DMS153 (cell line): ENCODE measurements around the gene PLD6.
"Not testable (repeated sequence)": the region's sequence is repeated elsewhere in the genome, so short reads cannot be mapped to it uniquely, and the experiment has no call there.

ENCODE experiments used
- DNase-seq: peaks from one replicate; lab custom pipeline; 2025; lab: John Stamatoyannopoulos, UW

Gene PLD6

DNA sequence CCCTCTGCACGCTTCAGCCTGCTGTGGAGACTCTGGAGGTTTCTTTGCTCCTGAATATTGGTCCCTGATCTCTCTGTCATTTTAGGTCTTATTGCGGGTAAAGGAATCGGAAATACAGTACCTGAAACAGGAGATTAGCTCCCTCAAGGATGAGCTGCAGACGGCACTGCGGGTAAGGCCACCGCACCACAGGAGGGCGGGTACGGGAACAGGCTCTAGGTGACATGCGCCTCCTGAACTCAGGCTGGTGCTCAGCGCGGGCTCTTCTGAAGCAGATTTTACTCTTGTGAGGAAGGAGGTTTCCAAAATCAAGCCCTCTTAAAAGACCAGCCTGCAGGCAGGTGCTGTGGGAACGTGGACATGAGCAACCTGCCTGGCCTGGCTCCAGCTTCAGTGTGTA lies 29.8 kb downstream of the PLD6 start:
- no peak for DNase-seq

DNA sequence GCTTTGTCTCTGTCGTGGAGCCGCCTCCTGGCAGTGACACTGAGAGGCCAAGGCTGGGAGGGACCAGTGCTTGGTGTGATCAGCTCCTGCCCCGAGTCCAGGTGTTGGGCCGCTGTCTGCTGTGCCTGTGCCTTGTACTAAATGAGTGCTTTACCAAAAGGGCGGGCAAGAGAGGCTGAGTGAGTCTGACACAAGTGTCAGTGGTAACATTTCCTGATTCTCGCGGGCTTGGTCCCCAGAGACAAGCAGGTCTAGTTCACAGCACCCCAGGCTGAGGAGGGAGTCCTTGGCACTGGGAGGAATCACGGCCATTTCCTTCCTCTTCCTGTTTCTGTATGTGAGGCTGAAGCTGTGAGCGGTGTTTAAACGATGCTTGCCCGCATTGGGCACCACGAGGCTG lies 30.2 kb downstream of the PLD6 start:
- no peak for DNase-seq

DNA sequence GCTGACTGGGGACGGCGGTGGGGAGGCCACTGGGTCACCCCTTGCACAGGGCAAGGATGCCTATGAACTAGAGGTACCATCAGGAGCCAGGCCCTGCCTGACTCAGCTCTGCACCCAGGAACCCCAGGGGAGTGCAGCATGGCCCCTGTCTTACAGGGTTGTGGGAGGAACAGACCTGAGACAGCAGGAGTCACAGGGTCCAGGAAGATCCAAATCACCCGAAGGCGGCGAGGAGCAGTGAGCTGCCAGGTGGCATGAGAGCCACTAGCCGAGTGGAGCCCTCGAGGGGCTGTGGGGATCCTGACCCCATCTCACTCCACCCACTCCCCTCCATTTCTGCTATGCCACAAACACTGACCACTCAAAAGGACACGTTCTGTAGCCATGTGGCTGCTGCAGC lies 30.8 kb downstream of the PLD6 start:
- no peak for DNase-seq

DNA sequence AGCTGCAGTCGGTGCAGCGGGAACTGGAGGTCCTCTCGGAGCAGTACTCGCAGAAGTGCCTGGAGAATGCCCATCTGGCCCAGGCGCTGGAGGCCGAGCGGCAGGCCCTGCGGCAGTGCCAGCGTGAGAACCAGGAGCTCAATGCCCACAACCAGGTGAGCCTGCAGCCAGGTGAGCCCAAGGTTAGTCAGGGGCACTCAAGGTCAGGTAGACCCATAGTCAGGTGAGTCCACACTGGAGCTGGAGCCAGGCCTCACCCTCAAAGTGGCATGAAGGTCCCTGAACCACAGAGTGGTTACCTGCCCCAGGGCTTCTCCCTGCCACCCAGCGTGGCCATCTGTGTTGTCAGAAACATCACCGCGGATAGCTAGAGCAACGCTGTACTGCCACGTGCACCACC lies 32.2 kb downstream of the PLD6 start:
- DNase-seq = no peak

DNA sequence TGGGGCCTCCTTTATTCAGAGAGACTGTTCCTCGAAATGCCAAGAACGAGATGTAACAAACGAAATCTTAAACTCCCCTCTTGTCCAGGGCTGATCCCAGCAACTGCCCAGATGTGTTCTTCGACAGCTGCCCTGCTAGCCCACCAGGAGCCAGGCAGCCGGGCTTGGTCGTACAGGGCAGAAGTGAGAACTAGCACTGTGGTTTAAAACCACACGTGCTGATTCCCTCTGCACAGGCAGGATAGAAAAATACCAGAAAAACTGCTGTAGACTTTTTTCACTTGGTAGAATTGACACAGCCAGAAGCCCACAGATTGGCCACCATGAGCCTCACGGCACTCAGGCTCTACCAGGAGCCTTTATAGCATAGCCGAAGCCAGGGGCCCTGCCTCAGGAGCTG lies 33.1 kb downstream of the PLD6 start:
- DNase-seq = no peak

DNA sequence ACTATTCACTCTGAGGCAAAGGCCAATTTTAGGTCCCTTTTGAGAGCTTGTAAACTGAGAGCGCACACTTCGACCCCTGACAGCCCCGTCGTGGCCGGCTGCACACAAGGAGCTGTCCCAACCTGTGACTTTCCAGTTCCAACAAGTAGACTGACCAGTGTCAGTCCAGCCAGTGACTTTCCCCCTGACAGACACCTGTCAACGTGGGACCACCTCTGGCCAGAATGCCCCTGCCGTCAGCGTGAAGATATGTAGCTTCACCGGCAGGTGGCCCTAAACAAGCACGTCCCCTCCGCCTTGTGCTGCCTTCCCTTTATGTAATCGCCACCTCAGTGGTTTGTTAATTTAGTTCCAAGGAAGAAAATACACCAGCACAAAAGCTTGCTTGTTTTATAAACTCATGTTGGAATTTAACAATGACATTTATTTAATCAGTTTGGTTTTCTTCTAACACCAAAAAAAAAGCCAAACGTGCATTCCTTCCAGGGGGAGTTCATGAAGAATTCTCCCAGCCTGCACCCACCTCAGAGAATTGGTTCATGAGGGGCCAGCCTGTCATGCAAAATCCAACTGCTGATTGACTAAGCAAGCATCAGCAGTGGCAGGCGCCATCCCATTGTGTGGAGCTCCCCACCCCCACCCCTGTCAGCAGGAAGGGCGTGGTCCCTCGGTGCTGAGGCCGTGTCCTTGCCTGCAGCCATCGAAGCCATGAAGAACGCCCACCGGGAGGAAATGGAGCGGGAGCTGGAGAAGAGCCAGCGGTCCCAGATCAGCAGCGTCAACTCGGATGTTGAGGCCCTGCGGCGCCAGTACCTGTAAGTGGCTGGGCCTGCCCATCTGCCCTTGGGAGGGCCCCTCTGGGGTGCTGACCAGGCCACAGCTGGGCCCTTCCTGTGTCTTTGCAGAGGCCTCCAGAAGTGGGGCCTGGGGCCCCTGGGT lies 33.9 kb downstream of the PLD6 start:
- DNase-seq = no peak

DNA sequence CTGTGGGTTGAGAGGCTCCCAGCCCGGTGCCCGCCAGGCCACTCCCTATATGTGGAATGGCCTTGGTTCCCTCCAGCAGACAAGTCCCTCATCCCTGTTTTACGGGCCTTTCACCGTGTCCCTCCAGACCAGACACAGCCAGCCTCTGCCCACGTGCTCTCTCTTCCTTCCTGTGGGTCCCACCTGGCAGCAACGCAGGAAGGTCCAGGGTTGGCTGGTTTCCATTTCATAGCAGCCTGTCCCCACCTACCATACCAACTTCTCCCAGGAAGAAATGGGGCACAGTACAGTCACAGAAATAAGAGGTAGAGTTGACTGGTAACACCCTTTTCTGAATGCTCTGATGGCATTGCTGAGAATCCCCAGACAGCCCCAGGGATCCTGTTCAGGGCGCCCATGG lies 34.9 kb downstream of the PLD6 start:
- no peak for DNase-seq

DNA sequence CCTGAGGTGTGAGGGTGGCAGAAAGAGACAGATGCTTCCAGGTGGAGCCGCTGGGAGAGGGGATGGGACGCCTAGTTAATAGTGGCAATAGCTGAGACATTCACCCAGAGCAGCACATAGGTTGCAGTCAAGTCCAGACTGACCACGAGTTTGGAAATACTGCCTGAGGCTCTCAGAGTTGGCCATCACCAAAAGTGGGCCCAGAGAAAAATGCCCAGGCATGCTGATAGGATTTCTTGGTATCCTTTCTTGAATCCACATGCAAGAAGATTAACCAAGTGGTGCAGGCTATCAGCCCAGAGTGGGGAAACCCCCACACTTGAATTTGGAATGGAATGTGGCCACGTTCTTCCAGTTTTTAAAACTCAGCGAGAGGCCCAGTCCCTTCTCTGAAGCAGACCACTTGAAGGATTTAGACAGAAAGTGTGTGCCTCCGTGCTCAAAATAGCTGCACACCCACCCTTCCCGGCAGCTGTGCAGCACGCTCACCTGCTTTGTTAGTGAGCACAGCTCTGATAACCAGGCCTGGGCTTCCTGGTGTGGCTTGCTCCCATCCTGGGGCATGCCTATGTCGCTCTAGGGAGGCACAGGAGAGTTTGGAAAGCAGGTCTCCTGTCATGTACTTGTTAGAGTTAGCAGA lies 35.7 kb downstream of the PLD6 start:
- DNase-seq = no peak

DNA sequence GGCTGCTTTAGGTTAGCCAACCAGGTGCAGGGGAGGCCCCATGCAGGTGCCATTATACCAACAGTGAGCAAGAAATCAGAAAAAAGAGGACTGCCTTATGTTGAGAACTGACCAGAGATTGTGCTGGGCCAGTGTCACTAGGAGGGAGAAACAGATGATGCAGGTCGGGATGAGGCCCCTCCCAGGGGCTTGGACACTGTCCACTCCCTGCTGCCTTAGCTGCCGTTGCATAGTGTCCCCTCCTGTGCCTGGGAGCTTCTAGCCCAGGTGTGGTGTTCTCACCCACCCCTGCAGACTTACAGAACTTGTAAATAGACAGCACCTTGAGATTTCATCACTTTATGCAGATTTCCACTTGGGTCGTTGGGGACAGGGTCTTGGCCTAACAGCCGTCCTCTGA lies 36.7 kb downstream of the PLD6 start:
- DNase-seq = no peak

DNA sequence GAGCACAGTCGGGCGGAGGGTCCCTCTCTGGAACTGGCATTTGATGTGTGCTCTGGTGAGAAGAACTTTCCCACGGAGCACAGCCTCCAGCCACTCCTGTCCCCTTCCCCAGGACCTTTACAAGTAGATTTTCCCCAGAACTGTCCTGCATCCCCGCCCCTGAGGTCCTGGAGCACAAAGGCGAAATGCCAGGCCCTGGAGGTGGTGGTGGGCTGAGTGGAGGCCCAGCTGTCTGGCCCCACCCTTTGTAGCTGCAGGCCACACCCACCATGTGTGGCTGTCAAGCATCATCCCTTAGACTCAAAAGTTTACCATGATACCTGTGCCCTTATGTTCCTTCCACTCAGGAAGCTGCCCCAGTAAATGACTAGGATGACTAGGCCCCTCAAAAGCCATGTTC lies 37.7 kb downstream of the PLD6 start:
- DNase-seq = no peak

DNA sequence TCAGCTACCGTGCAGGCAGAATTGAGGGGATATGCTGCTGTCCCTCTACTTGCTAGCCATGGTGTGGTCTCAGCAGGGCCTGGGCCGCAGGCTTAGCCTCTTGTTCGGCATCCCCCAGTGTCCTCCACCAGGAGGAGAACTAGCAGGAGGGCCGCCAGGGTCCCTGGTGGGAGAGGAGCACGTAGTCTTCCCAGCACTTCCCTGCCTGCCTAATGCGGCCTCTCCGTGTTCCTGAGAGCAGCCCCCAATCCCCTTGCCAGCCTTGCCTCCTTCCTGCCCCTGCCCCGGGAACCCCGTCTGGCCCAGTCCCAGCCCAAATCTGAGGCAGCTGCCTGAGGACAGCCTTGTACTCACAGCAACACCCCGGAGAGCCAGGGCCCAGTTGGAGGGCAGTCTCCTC lies 38.1 kb downstream of the PLD6 start:
- DNase-seq = no peak

DNA sequence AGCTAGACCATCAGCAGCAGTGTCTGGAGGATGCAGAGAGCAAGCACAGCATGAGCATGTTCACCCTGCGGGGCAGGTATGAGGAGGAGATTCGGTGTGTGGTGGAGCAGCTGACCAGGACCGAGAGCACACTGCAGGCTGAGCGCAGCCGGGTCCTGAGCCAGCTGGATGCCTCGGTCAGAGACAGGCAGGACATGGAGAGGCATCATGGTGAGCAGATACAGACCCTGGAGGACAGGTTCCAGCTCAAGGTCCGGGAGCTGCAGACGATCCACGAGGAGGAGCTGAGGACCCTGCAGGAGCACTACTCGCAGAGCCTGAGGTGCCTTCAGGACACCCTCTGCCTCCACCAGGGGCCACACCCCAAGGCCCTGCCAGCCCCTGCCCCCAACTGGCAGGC lies 38.8 kb downstream of the PLD6 start:
- no peak for DNase-seq

DNA sequence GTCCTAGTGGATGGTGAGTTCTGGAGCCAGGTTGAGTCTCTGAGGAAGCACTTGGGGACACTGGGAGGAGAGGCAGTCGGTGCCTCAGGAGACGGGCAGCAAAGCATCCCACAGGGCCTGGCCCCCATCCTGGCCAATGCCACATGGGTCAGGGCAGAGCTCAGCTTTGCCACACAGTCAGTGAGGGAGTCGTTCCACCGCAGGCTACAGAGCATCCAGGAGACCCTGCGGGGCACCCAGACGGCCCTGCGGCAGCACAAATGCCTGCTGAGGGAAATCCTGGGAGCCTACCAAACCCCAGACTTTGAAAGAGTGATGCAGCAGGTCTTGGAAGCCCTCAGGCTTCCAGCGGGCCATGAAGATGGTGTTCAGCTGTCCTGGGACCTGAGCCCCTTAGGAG lies 39.7 kb downstream of the PLD6 start:
- no peak for DNase-seq

DNA sequence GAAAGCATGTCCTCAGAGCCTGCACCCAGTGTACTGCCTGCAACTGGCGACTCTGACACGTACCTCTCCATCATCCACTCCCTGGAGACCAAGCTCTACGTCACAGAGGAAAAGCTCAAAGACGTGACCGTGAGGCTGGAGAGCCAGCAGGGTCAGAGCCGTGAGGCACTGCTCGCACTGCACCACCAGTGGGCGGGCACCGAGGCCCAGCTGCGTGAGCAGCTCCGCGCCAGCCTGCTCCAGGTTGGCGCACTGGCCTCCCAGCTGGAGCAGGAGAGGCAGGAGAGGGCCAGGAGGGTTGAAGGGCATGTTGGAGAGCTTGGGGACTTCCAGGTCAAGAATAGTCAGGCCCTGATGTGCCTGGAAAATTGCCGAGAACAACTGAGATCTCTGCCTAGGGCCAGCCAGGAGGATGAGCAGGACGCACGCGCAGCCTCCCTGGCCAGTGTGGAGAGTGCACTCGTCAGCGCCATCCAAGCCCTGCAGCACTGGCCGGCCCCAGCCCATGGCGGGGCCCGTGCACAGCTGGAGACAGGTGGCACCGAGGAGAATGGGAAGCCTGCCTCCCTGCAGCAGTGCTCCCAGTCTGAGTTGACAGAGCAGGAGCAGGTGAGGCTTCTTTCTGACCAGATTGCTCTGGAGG lies 40.3 kb downstream of the PLD6 start:
- DNase-seq = no peak

DNA sequence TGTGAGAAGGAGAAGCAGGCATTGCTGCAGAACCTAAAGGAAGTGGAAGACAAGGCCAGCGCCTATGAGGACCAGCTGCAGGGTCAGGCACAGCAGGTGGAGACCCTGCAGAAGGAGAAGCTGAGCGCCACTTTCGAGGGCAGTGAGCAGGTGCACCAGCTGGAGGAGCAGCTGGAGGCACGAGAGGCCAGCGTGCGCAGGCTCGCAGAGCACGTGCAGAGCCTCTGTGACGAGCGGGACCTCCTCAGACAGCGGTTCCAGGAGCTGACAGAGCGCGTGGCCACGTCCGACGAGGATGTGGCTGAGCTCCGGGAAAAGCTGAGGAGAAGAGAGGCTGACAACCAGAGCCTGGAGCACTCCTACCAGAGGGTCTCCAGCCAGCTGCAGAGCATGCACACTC lies 41.5 kb downstream of the PLD6 start:
- no peak for DNase-seq

DNA sequence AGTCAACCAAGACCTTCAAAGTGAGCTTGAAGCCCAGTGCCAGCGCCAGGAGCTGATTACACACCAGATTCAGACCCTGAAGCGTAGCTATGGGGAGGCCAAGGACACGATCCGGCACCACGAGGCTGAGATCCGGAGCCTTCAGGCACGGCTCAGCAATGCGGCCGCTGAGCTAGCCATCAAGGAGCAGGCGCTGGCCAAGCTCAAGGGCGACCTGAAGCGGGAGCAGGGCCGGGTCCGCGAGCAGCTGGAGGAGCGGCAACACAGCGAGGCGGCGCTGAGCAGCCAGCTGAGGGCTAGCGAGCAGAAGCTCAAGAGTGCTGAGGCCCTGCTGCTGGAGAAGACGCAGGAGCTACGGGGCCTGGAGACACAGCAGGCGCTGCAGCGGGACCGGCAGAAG lies 42.0 kb downstream of the PLD6 start:
- no peak for DNase-seq

DNA sequence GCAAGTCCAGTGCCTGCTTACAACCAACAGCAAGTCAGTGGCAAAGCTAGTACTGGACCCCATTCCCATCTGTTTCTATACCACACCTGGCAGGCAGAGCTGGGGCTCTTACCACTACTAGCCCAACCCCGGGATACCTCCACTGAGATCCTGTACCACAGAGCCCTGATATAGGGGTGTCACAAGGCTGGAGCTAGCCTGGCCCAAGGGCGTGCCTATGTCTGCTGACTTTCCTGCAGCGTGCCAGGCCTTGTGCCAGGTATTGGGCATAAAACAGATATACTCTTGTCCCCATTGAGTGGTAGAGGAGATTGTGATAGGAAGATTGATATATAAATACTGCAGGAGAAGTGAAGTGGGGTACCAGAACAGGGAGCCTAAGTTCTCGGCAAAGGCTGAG lies 44.4 kb downstream of the PLD6 start:
- DNase-seq = no peak

DNA sequence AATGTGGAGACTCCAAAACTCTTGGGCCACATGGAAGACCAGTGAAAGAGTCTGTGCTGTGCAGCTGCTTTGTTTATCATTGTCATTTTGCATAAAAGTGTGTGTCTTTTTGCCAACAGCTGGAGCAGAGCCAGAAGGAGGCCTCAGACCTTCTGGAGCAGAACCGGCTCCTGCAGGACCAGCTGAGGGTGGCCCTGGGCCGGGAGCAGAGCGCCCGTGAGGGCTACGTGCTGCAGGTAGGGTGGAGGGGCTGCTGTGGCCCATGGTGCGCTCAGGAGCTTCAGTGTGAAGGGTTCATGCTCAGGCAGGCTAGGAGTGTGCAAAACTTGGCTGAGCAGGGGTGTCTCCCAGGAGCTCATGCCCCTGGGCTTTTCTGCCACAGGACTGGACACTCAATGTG lies 45.0 kb downstream of the PLD6 start:
- DNase-seq = no peak

DNA sequence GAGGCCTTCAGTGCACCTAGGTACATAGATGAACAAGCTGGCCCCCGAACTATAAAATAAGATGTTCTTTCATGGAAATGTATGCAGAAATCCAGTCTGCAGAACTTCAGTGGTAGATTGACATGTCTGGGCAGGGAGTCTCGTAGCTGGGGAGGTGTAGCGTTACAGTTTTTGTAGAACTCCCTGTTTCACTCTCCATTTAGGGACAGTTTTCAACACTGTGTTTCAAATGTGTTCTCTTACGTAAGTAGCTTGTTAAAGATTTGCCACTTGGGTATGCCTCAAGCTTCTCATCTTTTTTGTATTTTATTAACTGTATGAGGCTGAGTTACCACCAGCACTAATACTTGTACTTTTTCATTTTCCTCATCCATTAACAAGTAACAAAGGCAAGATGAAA lies 46.6 kb downstream of the PLD6 start:
- DNase-seq = no peak

DNA sequence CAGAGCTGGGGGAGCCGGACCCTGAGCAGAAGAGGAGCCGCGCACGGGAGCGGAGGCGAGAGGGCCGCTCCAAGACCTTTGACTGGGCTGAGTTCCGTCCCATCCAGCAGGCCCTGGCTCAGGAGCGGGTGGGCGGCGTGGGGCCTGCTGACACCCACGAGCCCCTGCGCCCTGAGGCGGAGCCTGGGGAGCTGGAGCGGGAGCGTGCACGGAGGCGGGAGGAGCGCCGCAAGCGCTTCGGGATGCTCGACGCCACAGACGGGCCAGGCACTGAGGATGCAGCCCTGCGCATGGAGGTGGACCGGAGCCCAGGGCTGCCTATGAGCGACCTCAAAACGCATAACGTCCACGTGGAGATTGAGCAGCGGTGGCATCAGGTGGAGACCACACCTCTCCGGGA lies 47.6 kb downstream of the PLD6 start:
- not testable (repeated sequence) for DNase-seq

DNA sequence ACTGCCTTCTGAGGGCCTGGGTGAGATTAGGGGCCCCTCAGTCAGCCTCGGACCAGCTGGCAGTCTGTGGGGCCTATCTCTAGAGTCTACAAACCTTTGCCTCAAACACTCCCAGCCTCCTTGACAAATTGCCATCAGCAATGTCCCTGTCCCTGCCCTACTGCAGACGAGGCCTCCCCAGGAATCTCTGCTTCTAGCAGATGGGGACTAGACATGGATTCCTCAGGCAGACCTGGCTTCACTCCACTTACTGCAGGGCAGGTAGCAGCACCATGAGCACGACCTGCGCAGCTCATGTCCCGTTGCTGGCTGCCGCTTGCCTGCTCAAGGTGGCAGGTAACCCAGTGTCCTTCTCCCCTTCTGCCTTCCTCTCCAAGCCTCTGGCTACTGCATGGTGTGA lies 49.1 kb downstream of the PLD6 start:
- no peak for DNase-seq

DNA sequence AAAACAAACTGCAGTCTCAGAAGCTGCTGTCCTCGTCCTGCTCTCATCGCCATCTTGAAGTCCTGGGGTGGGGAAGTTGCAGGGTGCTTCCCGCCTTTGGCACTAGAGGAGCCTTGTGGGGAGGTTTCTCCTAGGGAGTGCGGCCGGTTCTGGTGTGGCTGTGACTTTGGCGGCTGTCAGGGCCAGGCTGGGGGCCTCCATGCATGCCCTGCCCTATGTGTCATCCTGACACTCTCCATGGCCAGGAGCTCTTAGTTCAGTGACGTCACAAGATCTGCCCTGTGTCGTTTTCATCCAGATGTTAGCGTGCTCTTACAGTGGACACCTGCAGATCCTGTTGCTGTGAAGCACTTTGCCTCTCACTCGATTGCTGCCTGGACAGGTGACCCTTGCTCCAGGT lies 49.6 kb downstream of the PLD6 start:
- no peak for DNase-seq

DNA sequence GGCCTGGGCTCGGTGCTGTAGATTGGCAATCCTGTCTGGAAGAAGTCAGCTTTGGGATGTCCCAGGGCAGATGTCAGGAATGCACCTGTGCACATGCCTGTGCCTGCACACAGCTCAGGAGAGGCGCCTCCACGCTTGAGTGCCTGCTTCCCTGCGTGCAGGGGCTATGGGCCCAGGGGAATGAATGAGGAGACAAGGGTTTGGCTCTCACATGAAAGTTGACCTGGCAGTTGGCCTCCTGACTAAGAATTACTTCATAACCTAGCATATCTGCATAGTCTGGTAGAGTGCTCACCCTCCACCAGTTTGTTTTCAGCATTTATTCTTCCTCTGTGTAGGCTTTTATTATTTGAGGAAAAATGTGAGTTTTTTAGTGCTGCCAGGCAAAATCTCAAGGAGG lies 50.0 kb downstream of the PLD6 start:
- DNase-seq = no peak
